OCI-LY3 (cell line): Measurements from ENCODE around the gene IRF2.
A peak's percentile ranks its signal among the peaks of the same experiment; 100 is the strongest.

Source experiments
- H2AFZ ChIP-seq: fragments of 200-600, 300-600 bp; shearing (Covaris generic); 2 replicates; pipeline ENCODE4 v1.6.0; 2014; ENCODE audit warnings: antibody characterized with exemption, low read depth, low read length
- H3K27ac ChIP-seq: fragments of 200-600, 300-600 bp; sonication (generic); 2 replicates; pipeline ENCODE4 v1.5.1; 2014; ENCODE audit warnings: mild to moderate bottlenecking, low read length, moderate library complexity, mixed read lengths
- H3K27me3 ChIP-seq: fragments of 200-600, 300-600 bp; sonication (generic); 2 replicates; pipeline ENCODE4 v1.6.1; 2014; ENCODE audit warnings: low read depth, low read length, mixed read lengths
- H3K36me3 ChIP-seq: fragments of 200-600, 300-600 bp; sonication (generic); replicated peaks from 2 replicates; pipeline ENCODE3; 2014; ENCODE audit warnings: low read depth, low read length, mixed read lengths
- H3K4me1 ChIP-seq: fragments of 300-600, 200-600 bp; sonication (generic); 2 replicates; pipeline ENCODE4 v1.6.1; 2014; ENCODE audit warnings: low read length, mixed read lengths
- H3K4me2 ChIP-seq: fragments of 200-600, 300-600 bp; sonication (generic); 2 replicates; pipeline ENCODE4 v1.6.1; 2014; ENCODE audit warnings: low read length, mixed read lengths
- H3K4me3 ChIP-seq: fragments of 300-600, 200-600 bp; sonication (generic); 2 replicates; pipeline ENCODE4 v1.5.1; 2014; ENCODE audit warnings: antibody characterized with exemption, mild to moderate bottlenecking, low read length, moderate library complexity
- H3K79me2 ChIP-seq: fragments of 300-600, 200-600 bp; shearing (Covaris generic); 2 replicates; pipeline ENCODE4 v1.6.1; 2014; ENCODE audit warnings: mild to moderate bottlenecking, low read length, mixed read lengths
- H3K9ac ChIP-seq: fragments of 300-600, 200-600 bp; shearing (Covaris generic); 2 replicates; pipeline ENCODE4 v1.6.0; 2014; ENCODE audit warnings: mild to moderate bottlenecking, low read length, moderate library complexity
- H3K9me3 ChIP-seq: fragments of 200-600, 300-600 bp; shearing (Covaris generic); 2 replicates; pipeline ENCODE4 v1.6.1; 2014; ENCODE audit warnings: low read length, mixed read lengths; ENCODE audit not compliant: insufficient read depth
- H4K20me1 ChIP-seq: fragments of 200-600, 300-600 bp; sonication (generic); 2 replicates; pipeline ENCODE4 v1.6.1; 2016; ENCODE audit warnings: low read length, mixed read lengths; ENCODE audit not compliant: insufficient read depth
- EZH2phosphoT487 ChIP-seq: fragments of 200-600 bp; shearing (Covaris generic); IDR thresholded peaks from 2 replicates; pipeline ENCODE4 v1.6.1; 2018; ENCODE audit warnings: antibody characterized with exemption, mixed run types, low read depth
- TF ChIP-seq, protein P1 (sequence below): fragments of 200-600, 300-600 bp; sonication (generic); IDR thresholded peaks from 2 replicates; pipeline ENCODE4 v1.5.1; 2014; ENCODE audit warnings: antibody characterized with exemption, low read length, low read depth

The IRF2 gene

GRCh38 chr4:184450743-184451535, 23.4 kb downstream of the IRF2 start:
- Histone ChIP-seq H3K4me3 (no peak overlapping the region), H3K36me3 (no peaks in the 10 kb centered on the region), H3K4me2 (peak overlapping the region; percentile 30), H3K4me1 (peaks cover 33% of the 10 kb centered on the region), H3K79me2 (peaks cover 92% of the 10 kb centered on the region), H3K9ac (no peak overlapping the region), H3K27ac (no peak overlapping the region), H2AFZ (no peak overlapping the region), H4K20me1 (peaks cover 84% of the 10 kb centered on the region), H3K27me3 (no peaks in the 10 kb centered on the region), H3K9me3 (no peaks in the 10 kb centered on the region)
- no peak for TF ChIP-seq EZH2phosphoT487
- TF ChIP-seq, protein P1, sequence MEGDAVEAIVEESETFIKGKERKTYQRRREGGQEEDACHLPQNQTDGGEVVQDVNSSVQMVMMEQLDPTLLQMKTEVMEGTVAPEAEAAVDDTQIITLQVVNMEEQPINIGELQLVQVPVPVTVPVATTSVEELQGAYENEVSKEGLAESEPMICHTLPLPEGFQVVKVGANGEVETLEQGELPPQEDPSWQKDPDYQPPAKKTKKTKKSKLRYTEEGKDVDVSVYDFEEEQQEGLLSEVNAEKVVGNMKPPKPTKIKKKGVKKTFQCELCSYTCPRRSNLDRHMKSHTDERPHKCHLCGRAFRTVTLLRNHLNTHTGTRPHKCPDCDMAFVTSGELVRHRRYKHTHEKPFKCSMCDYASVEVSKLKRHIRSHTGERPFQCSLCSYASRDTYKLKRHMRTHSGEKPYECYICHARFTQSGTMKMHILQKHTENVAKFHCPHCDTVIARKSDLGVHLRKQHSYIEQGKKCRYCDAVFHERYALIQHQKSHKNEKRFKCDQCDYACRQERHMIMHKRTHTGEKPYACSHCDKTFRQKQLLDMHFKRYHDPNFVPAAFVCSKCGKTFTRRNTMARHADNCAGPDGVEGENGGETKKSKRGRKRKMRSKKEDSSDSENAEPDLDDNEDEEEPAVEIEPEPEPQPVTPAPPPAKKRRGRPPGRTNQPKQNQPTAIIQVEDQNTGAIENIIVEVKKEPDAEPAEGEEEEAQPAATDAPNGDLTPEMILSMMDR = no peak

DNA sequence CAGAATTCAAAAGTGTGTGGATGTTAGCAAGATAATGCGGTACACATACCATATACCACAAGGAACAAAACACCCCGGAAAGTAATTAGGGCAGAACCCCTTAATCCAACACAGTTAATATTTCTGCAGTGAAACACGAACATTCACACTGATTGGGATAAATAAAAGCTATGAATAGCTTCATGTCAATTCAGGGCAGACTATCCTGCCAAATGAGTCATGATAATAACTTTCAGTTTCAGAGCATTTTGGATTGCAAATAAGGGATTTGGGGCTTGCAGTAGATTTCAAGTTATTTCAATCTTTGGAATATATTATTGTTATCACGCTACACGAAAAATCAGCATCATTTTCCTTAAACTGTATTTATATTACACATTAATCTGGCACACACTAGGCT, 24.3 kb downstream of the IRF2 start:
- Histone ChIP-seq H3K4me1 (peaks cover 35% of the 10 kb centered on the region), H3K4me2 (peak overlapping the region; percentile 45), H3K36me3 (no peaks in the 10 kb centered on the region), H3K79me2 (peaks cover 93% of the 10 kb centered on the region), H4K20me1 (peaks cover 85% of the 10 kb centered on the region), H3K27me3 (no peaks in the 10 kb centered on the region), H3K27ac (no peak overlapping the region), H3K9me3 (no peaks in the 10 kb centered on the region), H3K9ac (no peak overlapping the region), H2AFZ (no peak overlapping the region), H3K4me3 (no peak overlapping the region)
- TF ChIP-seq EZH2phosphoT487 = no peak
- TF ChIP-seq, protein P1 = no peak

GRCh38 chr4:184448821-184449220, 25.5 kb downstream of the IRF2 start:
- Histone ChIP-seq H3K4me3 (no peak overlapping the region), H3K4me2 (no peak overlapping the region)

DNA sequence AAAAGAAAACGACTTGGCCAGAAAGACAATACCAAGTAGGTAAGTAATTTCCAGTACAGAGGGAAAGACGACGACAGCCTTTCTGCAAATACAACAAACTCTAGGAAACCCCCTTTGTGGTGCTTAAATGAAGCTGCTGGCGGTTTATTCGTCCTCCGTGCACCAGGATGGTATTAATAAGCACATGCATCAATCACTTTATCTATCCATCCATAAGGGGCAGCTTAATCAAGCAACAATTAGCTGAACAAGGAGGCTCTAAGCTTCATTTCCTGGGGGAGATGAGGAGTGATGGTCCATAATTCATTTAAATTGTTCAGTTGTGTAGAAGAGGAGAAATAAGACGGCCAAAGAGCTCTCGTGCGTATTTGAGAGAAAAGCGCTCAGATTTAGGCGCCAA, 26.2 kb downstream of the IRF2 start:
- Histone ChIP-seq H2AFZ (no peak overlapping the region), H3K27ac (no peak overlapping the region)

More at GRCh38 chr4:184448821-184449220, 25.5 kb downstream of the IRF2 start:
- H3K4me1 ChIP-seq = peaks cover 34% of the 10 kb centered on the region
- peaks cover 93% of the 10 kb centered on the region for H3K79me2 ChIP-seq
- peaks cover 82% of the 10 kb centered on the region for H4K20me1 ChIP-seq
- no peak for TF ChIP-seq EZH2phosphoT487
- TF ChIP-seq, protein P1 = no peak
- no peaks in the 10 kb centered on the region for H3K27me3 ChIP-seq
- H2AFZ ChIP-seq = no peak overlapping the region
- no peak overlapping the region for H3K9ac ChIP-seq
- H3K27ac ChIP-seq = no peak overlapping the region
- H3K9me3 ChIP-seq = no peaks in the 10 kb centered on the region
- H3K36me3 ChIP-seq = peaks cover 1% of the 10 kb centered on the region

More for the DNA sequence above, 26.2 kb downstream of the IRF2 start:
- H3K9ac ChIP-seq = no peak overlapping the region
- peaks cover 27% of the 10 kb centered on the region for H3K4me1 ChIP-seq
- H3K27me3 ChIP-seq = no peaks in the 10 kb centered on the region
- peaks cover 3% of the 10 kb centered on the region for H3K36me3 ChIP-seq
- TF ChIP-seq EZH2phosphoT487 = no peak
- H3K4me2 ChIP-seq = no peak overlapping the region
- H4K20me1 ChIP-seq = peaks cover 77% of the 10 kb centered on the region
- H3K9me3 ChIP-seq = no peaks in the 10 kb centered on the region
- H3K79me2 ChIP-seq = peaks cover 91% of the 10 kb centered on the region
- H3K4me3 ChIP-seq = no peak overlapping the region
